ENCODE measurements around the gene OR3A3.
"Not testable (repeated sequence)": the region's sequence is repeated elsewhere in the genome, so short reads cannot be mapped to it uniquely, and the experiment has no call there.

Gene OR3A3

GRCh38 chr17:3415610-3416009 is 4.4 kb downstream of the OR3A3 start:
- DNase-seq (ENCODE audit: low spot score) (no peak), ATAC-seq (ENCODE audit: low read depth) (no peak)
- Histone ChIP-seq H3K4me3 (ENCODE audit: severe bottlenecking) (no peak overlapping the region), H3K9me3 (ENCODE audit: severe bottlenecking) (no peaks in the 10 kb centered on the region), H3K27me3 (ENCODE audit: insufficient read depth, poor library complexity, severe bottlenecking) (peaks cover 11% of the 10 kb centered on the region), H3K36me3 (ENCODE audit: low read depth) (no peaks in the 10 kb centered on the region), H3K27ac (ENCODE audit: poor library complexity, severe bottlenecking) (no peak overlapping the region), H3K4me1 (ENCODE audit: insufficient read depth, poor library complexity, severe bottlenecking) (no peaks in the 10 kb centered on the region)
- TF ChIP-seq CTCF (IDR thresholded peaks at IDR 0.05; ENCODE audit: poor library complexity, severe bottlenecking): no peak

GRCh38 chr17:3418222-3418621 is 7.1 kb downstream of the OR3A3 start:
- Histone ChIP-seq H3K4me3 (ENCODE audit: severe bottlenecking) (no peak overlapping the region), H3K9me3 (ENCODE audit: severe bottlenecking) (no peaks in the 10 kb centered on the region), H3K36me3 (ENCODE audit: low read depth) (no peaks in the 10 kb centered on the region), H3K27ac (ENCODE audit: poor library complexity, severe bottlenecking) (no peak overlapping the region), H3K4me1 (ENCODE audit: insufficient read depth, poor library complexity, severe bottlenecking) (no peaks in the 10 kb centered on the region), H3K27me3 (ENCODE audit: insufficient read depth, poor library complexity, severe bottlenecking) (peaks cover 11% of the 10 kb centered on the region)
- no peak for ATAC-seq (ENCODE audit: low read depth)
- no peak for TF ChIP-seq CTCF (IDR thresholded peaks at IDR 0.05; ENCODE audit: poor library complexity, severe bottlenecking)
- DNase-seq (ENCODE audit: low spot score): no peak

- H3K36me3 ChIP-seq (ENCODE audit: low read depth); H3K4me1 ChIP-seq (ENCODE audit: insufficient read depth, poor library complexity, severe bottlenecking); ATAC-seq (ENCODE audit: low read depth); H3K27me3 ChIP-seq (ENCODE audit: insufficient read depth, poor library complexity, severe bottlenecking); H3K9me3 ChIP-seq (ENCODE audit: severe bottlenecking); DNase-seq (ENCODE audit: low spot score); H3K4me3 ChIP-seq (ENCODE audit: severe bottlenecking); H3K27ac ChIP-seq (ENCODE audit: poor library complexity, severe bottlenecking): not testable (repeated sequence)
Observed at GRCh38 chr17:3433215-3433614, 22.0 kb downstream of the OR3A3 start.

- Histone ChIP-seq H3K36me3 (ENCODE audit: low read depth) (no peaks in the 10 kb centered on the region), H3K4me3 (ENCODE audit: severe bottlenecking) (no peak within 1 kb of the TSS), H3K9me3 (ENCODE audit: severe bottlenecking) (no peaks in the 10 kb centered on the region), H3K27ac (ENCODE audit: poor library complexity, severe bottlenecking) (no peak within 1 kb of the TSS), H3K4me1 (ENCODE audit: insufficient read depth, poor library complexity, severe bottlenecking) (no peaks in the 10 kb centered on the region), H3K27me3 (ENCODE audit: insufficient read depth, poor library complexity, severe bottlenecking) (peaks cover 8% of the 10 kb centered on the region)
- TF ChIP-seq CTCF (IDR thresholded peaks at IDR 0.05; ENCODE audit: poor library complexity, severe bottlenecking): no peak
- no peak for DNase-seq (ENCODE audit: low spot score)
- ATAC-seq (ENCODE audit: low read depth): no peak
Observed at GRCh38 chr17:3433741-3434140, 22.6 kb downstream of the OR3A3 start, which contains the start of gene OR1E2. OR1E2 (minus strand) TSS chr17:3433841; CDS start chr17:3433841, 0 bp downstream.

GRCh38 chr17:3438368-3438767 is 27.2 kb downstream of the OR3A3 start:
- peaks cover 12% of the 10 kb centered on the region for H3K27me3 ChIP-seq (ENCODE audit: insufficient read depth, poor library complexity, severe bottlenecking)
- no peak for TF ChIP-seq CTCF (IDR thresholded peaks at IDR 0.05; ENCODE audit: poor library complexity, severe bottlenecking)
- no peak overlapping the region for H3K27ac ChIP-seq (ENCODE audit: poor library complexity, severe bottlenecking)
- DNase-seq (ENCODE audit: low spot score): no peak
- H3K9me3 ChIP-seq (ENCODE audit: severe bottlenecking): no peaks in the 10 kb centered on the region
- H3K4me3 ChIP-seq (ENCODE audit: severe bottlenecking): no peak overlapping the region
- H3K4me1 ChIP-seq (ENCODE audit: insufficient read depth, poor library complexity, severe bottlenecking): no peaks in the 10 kb centered on the region
- no peak for ATAC-seq (ENCODE audit: low read depth)
- H3K36me3 ChIP-seq (ENCODE audit: low read depth): no peaks in the 10 kb centered on the region
